Ishikawa (cell line): ENCODE results near the gene DENND5B.

ENCODE experiments used
- CEBPB ChIP-seq: IDR thresholded peaks from 2 replicates; pipeline ENCODE4 v1.6.1; 2012
- CREB1 ChIP-seq: IDR thresholded peaks from 2 replicates; pipeline ENCODE4 v1.6.1; 2012; ENCODE audit warnings: low read depth
- EGR1 ChIP-seq: IDR thresholded peaks from 2 replicates; pipeline ENCODE4 v1.6.1; 2012
- EP300 ChIP-seq: IDR thresholded peaks from 2 replicates; pipeline ENCODE4 v1.6.1; 2012; ENCODE audit warnings: borderline replicate concordance
- FOXM1 ChIP-seq: IDR thresholded peaks from 2 replicates; pipeline ENCODE4 v1.6.1; 2012; ENCODE audit warnings: low read depth, borderline replicate concordance
- MAX ChIP-seq: IDR thresholded peaks from 2 replicates; pipeline ENCODE4 v1.6.1; 2012
- NFIC ChIP-seq: IDR thresholded peaks from 2 replicates; pipeline ENCODE4 v1.6.1; 2012
- RAD21 ChIP-seq: IDR thresholded peaks from 2 replicates; pipeline ENCODE4 v1.6.1; 2012; ENCODE audit warnings: low read depth
- REST ChIP-seq: IDR thresholded peaks from 2 replicates; pipeline ENCODE4 v1.6.1; 2012; ENCODE audit warnings: low read depth, mild to moderate bottlenecking
- TAF1 ChIP-seq: IDR thresholded peaks from 2 replicates; pipeline ENCODE4 v1.6.1; 2012; ENCODE audit warnings: low read depth, mild to moderate bottlenecking
- TCF12 ChIP-seq: IDR thresholded peaks from 2 replicates; pipeline ENCODE4 v1.6.1; 2012; ENCODE audit warnings: low read depth
- TEAD4 ChIP-seq: IDR thresholded peaks from 2 replicates; pipeline ENCODE4 v1.6.1; 2012
- YY1 ChIP-seq: IDR thresholded peaks from 2 replicates; pipeline ENCODE4 v1.6.1; 2012; ENCODE audit warnings: low read depth
- ZBTB7A ChIP-seq: IDR thresholded peaks from 2 replicates; pipeline ENCODE4 v1.6.1; 2012; ENCODE audit warnings: low read depth
- TF ChIP-seq, protein P1 (sequence below): IDR thresholded peaks from 2 replicates; pipeline ENCODE4 v1.6.1; 2012

Gene DENND5B

DNA sequence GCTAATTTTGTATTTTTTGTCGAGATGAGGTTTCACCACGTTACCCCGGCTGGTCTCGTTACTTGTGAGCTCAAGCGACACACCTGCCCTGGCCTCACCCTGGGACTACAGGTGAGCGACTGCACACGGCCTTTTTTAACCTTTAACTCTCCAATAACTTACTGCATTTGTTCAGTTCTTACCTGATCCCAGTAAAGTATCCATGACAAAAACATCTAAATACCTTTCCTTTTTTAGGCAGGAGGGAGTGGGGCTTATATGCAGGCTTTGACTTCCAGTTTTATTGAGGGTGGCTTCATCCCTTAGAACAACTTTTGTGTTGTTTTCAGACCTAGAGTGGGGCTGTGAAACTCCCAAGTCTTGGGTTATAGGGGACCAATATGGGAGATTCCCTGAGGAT lies 68.3 kb downstream of the DENND5B start:
- TF ChIP-seq MAX (no peak), REST (no peak), TCF12 (no peak), RAD21 (no peak), YY1 (no peak), EP300 (no peak), TAF1 (no peak), CEBPB (no peak), EGR1 (no peak), NFIC (no peak), ZBTB7A (no peak), FOXM1 (no peak), CREB1 (no peak), TEAD4 (no peak)
- TF ChIP-seq, protein P1, sequence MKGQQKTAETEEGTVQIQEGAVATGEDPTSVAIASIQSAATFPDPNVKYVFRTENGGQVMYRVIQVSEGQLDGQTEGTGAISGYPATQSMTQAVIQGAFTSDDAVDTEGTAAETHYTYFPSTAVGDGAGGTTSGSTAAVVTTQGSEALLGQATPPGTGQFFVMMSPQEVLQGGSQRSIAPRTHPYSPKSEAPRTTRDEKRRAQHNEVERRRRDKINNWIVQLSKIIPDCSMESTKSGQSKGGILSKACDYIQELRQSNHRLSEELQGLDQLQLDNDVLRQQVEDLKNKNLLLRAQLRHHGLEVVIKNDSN = no peak

DNA sequence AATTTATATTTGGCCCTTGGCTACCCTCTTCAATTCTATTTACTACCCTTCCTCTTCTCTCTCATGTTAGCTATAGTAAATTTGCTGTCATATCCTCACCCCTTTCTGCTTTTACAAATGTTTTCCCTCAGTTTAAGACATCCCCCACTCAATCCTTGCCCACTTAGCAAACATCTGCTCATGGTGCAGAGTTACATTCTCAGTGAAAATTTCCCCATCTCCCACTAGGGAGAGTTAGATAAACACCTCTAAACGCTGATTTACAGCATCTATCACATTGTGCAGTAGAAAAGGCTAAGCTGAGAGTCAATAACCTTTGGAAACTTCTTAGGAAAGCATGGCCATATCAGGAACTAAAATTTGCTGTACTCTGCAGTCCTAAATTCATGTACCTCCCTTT lies 69.0 kb downstream of the DENND5B start:
- TF ChIP-seq NFIC = no peak
- TF ChIP-seq YY1 = no peak
- TF ChIP-seq, protein P1 = no peak
- TF ChIP-seq REST = no peak
- no peak for TF ChIP-seq EP300
- no peak for TF ChIP-seq RAD21
- TF ChIP-seq TEAD4 = no peak
- TF ChIP-seq FOXM1 = no peak
- TF ChIP-seq TCF12 = no peak
- TF ChIP-seq ZBTB7A = no peak
- no peak for TF ChIP-seq CREB1
- TF ChIP-seq TAF1 = no peak
- no peak for TF ChIP-seq CEBPB
- no peak for TF ChIP-seq MAX
- TF ChIP-seq EGR1 = no peak

DNA sequence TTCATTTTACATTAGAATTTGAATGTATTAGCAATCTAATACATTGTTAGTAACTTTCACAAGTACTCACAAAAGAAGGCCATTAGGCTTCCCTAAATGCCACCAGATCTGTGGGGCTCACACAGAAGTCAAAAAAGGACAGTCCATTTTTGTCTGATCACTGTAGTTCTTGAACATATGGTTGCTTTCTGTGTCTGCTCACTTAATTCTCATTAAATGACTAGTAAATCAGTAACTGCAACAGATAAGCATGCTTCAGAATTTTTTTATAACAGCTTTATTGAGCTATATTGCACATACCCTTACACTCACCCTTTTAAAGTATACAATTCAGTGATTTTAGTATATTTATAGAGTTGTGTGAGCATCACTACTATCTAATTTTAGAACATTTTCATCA lies 71.4 kb downstream of the DENND5B start:
- no peak for TF ChIP-seq RAD21
- no peak for TF ChIP-seq REST
- TF ChIP-seq YY1 = no peak
- TF ChIP-seq FOXM1 = no peak
- no peak for TF ChIP-seq CREB1
- no peak for TF ChIP-seq TEAD4
- no peak for TF ChIP-seq TCF12
- TF ChIP-seq TAF1 = no peak
- no peak for TF ChIP-seq EGR1
- no peak for TF ChIP-seq ZBTB7A
- TF ChIP-seq CEBPB = no peak
- TF ChIP-seq NFIC = no peak
- TF ChIP-seq MAX = no peak
- no peak for TF ChIP-seq EP300

- TF ChIP-seq MAX (no peak), EP300 (peak; percentile 90), CREB1 (peak; percentile 49), YY1 (no peak), NFIC (peak; percentile 83), EGR1 (no peak), TCF12 (peak; percentile 90), ZBTB7A (no peak), FOXM1 (peak; percentile 71; the same call in 1 of the 2 replicates), TAF1 (no peak), REST (no peak), TEAD4 (peak; percentile 87), RAD21 (peak; percentile 9; the same call in 1 of the 2 replicates), CEBPB (peak; percentile 26; the same call in 1 of the 2 replicates)
- TF ChIP-seq, protein P1 = no peak
Measured at GRCh38 chr12:31518680-31519227, 72.2 kb downstream of the DENND5B start.
